Uterus (tissue), 4 donors: ENCODE results near the gene DTNA. TPM values are rescaled to one million over a fixed set of nuclear protein-coding genes. Genes with fewer than 3 reads are reported as not detected.

Experiments used
- DNase-seq, 2 donors: peaks; one replicate each; pipeline ENCODE4 v3.0.0-alpha.2; 2019 to 2020
- H3K27ac ChIP-seq, 2 donors: fragments of 200-600 bp; sonication (generic); 1 replicate in 1 of 2; 2 replicates in 1 of 2; pipeline ENCODE4 v1.5.1; 2016 to 2018
- H3K27me3 ChIP-seq, 2 donors: fragments of 200-600 bp; sonication (generic); one replicate each; pipeline ENCODE4 v1.5.1; 2018 to 2019; ENCODE audit warnings: control low read depth in 1 of 2
- H3K36me3 ChIP-seq, 2 donors: fragments of 200-600 bp; sonication (generic); one replicate each; pipeline ENCODE4 v1.5.1; 2019; ENCODE audit warnings: control low read depth in 1 of 2
- H3K4me1 ChIP-seq, 2 donors: fragments of 200-600 bp; sonication (generic); one replicate each; pipeline ENCODE4 v1.5.1; 2018 to 2019; ENCODE audit warnings: control low read depth in 1 of 2
- H3K4me3 ChIP-seq, 2 donors: fragments of 200-600 bp; sonication (generic); 1 replicate in 1 of 2; 2 replicates in 1 of 2; pipeline ENCODE4 v1.5.1; 2018 to 2019; ENCODE audit warnings: mild to moderate bottlenecking in 1 of 2
- H3K9me3 ChIP-seq, 2 donors: fragments of 200-600 bp; sonication (generic); one replicate each; pipeline ENCODE4 v1.5.1; 2019; ENCODE audit warnings: control low read depth in 1 of 2
- POLR2A ChIP-seq, 2 donors: fragments of 450-650 bp; IDR thresholded peaks; one replicate each; pipeline ENCODE4 v1.6.1; 2016; ENCODE audit warnings: antibody characterized with exemption in 2 of 2, mild to moderate bottlenecking in 1 of 2, moderate library complexity in 1 of 2
- intact Hi-C: fragments of 100-400 bp; cut with DNase I; formaldehyde crosslinking; loops from one replicate; pipeline ENCODE4 v1.15.1; 2023; ENCODE audit warnings: low total_unique reads
- total RNA-seq, 4 donors: library from RNA; depleted of rRNA in 3 of 4; stranded (reverse); fragments of >200 nt in 3 of 4; gene quantifications; one replicate each; pipeline versions ENCODE4 v1.1.0 to v1.2.4, GENCODE V29; 2014 to 2023
- TF ChIP-seq, protein P1 (sequence below), 4 experiments: fragments of 200-600 bp in 2 of 4; fragments of 450-650 bp in 2 of 4; sonication (generic) in 2 of 4; IDR thresholded peaks; one replicate each; pipeline ENCODE4 v1.5.1; 2016 to 2019; ENCODE audit warnings: antibody characterized with exemption in 4 of 4, mild to moderate bottlenecking in 2 of 4, moderate library complexity in 1 of 4
- donor health status: DM: yes; HTN: yes; CAD: no.

The DTNA gene
- total RNA-seq, 4 donors from 2014 or later, result 13.8 to 229 (median 43.0) TPM

GRCh38 chr18:34862561-34862960 is 152.5 kb downstream of the DTNA start:
- no peak for DNase-seq
- Histone ChIP-seq H3K36me3 (no peaks in the 10 kb centered on the region), H3K4me1 (no peaks in the 10 kb centered on the region), H3K9me3 (no peaks in the 10 kb centered on the region), H3K4me3 (no peak overlapping the region), H3K27me3 (no peaks in the 10 kb centered on the region), H3K27ac (no peak overlapping the region)
- intact Hi-C loops, result no loop called here
- TF ChIP-seq POLR2A (IDR thresholded peaks at IDR 0.05), result no peak
- TF ChIP-seq, protein P1, sequence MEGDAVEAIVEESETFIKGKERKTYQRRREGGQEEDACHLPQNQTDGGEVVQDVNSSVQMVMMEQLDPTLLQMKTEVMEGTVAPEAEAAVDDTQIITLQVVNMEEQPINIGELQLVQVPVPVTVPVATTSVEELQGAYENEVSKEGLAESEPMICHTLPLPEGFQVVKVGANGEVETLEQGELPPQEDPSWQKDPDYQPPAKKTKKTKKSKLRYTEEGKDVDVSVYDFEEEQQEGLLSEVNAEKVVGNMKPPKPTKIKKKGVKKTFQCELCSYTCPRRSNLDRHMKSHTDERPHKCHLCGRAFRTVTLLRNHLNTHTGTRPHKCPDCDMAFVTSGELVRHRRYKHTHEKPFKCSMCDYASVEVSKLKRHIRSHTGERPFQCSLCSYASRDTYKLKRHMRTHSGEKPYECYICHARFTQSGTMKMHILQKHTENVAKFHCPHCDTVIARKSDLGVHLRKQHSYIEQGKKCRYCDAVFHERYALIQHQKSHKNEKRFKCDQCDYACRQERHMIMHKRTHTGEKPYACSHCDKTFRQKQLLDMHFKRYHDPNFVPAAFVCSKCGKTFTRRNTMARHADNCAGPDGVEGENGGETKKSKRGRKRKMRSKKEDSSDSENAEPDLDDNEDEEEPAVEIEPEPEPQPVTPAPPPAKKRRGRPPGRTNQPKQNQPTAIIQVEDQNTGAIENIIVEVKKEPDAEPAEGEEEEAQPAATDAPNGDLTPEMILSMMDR (IDR thresholded peaks at IDR 0.05), result no peak

DNA sequence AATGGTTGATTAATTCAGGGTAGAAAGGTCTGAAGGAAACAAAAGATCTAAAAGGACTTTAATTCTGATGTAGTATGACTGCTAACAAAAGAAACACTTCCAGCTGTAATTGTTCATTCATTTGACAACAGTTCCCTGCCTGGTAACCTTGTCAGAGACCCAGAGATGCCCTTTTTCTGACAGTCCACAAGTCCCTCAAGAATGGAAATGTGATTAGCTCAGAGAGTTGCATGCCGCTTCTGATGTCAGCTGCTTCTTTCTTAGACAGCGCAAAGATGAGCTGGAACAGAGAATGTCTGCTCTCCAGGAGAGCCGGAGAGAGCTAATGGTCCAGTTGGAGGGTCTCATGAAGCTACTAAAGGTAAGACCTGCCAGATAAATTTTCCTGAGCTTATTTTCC is 153.6 kb downstream of the DTNA start:
- H3K9me3 ChIP-seq, result no peaks in the 10 kb centered on the region
- H3K36me3 ChIP-seq, result no peaks in the 10 kb centered on the region
- H3K4me3 ChIP-seq, result no peak overlapping the region
- intact Hi-C loops, result no loop called here
- no peak for DNase-seq
- TF ChIP-seq, protein P1 (IDR thresholded peaks at IDR 0.05), result no peak
- TF ChIP-seq POLR2A (IDR thresholded peaks at IDR 0.05), result no peak
- H3K27ac ChIP-seq, result no peak overlapping the region
- H3K27me3 ChIP-seq, result no peaks in the 10 kb centered on the region
- no peaks in the 10 kb centered on the region for H3K4me1 ChIP-seq

- no peak for TF ChIP-seq POLR2A (IDR thresholded peaks at IDR 0.05)
- TF ChIP-seq, protein P1 (IDR thresholded peaks at IDR 0.05), result no peak
- no peak overlapping the region for H3K4me3 ChIP-seq
- H3K4me1 ChIP-seq, result no peaks in the 10 kb centered on the region
- H3K9me3 ChIP-seq, result no peaks in the 10 kb centered on the region
- no peaks in the 10 kb centered on the region for H3K36me3 ChIP-seq
- intact Hi-C loops, result no loop called here
- no peak overlapping the region for H3K27ac ChIP-seq
- H3K27me3 ChIP-seq, result no peaks in the 10 kb centered on the region
- no peak for DNase-seq
Measured at GRCh38 chr18:34864836-34865497, 154.9 kb downstream of the DTNA start.

GRCh38 chr18:34866310-34866709 is 156.2 kb downstream of the DTNA start:
- TF ChIP-seq POLR2A (IDR thresholded peaks at IDR 0.05), result no peak
- TF ChIP-seq, protein P1 (IDR thresholded peaks at IDR 0.05), result no peak
- Histone ChIP-seq H3K27me3 (no peaks in the 10 kb centered on the region), H3K4me3 (no peak overlapping the region), H3K27ac (no peak overlapping the region), H3K4me1 (no peaks in the 10 kb centered on the region), H3K9me3 (no peaks in the 10 kb centered on the region), H3K36me3 (no peaks in the 10 kb centered on the region)
- intact Hi-C loops, result no loop called here
- DNase-seq, result no peak

DNA sequence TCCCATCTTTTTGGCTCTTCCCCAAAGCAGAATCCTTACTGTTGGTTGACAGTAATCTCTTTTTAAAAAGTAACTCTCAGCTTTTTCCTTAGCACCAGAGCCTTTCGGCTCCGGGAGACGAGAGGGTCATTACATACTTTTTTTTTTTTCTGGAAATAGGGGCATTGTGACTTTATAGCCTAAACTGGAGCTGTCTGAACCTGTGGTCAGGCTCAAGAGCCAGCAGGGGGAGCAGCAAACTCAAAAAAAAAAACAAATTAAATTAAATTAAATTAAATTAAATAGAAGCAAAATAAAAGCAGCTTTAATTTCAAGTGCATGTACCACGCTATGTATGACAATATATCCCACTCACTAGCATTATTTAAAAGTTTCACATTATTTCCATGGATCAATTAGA is 156.6 kb downstream of the DTNA start:
- no peaks in the 10 kb centered on the region for H3K27me3 ChIP-seq
- H3K36me3 ChIP-seq, result no peaks in the 10 kb centered on the region
- no peaks in the 10 kb centered on the region for H3K4me1 ChIP-seq
- intact Hi-C loops, result no loop called here
- no peak overlapping the region for H3K27ac ChIP-seq
- H3K9me3 ChIP-seq, result no peaks in the 10 kb centered on the region
- TF ChIP-seq, protein P1 (IDR thresholded peaks at IDR 0.05), result peak in 2 of 4 experiments; percentile 16 to 24
- no peak for TF ChIP-seq POLR2A (IDR thresholded peaks at IDR 0.05)
- DNase-seq, result no peak
- H3K4me3 ChIP-seq, result no peak overlapping the region
